Motor neuron (in vitro differentiated cells): ENCODE measurements around the gene PTPRN. TPM values are rescaled to one million over a fixed set of nuclear protein-coding genes. Genes with fewer than 3 reads are reported as not detected.

Source experiments
- ATAC-seq, 8 experiments: fragments of 200-7000 bp; cut with Tn5 transposase; replicated peaks in 6 of 8; 2 replicates each; pipeline ENCODE4 v1.8.0; 2021; ENCODE audit warnings: mild to moderate bottlenecking in 8 of 8, moderate library complexity in 8 of 8
- H3K27ac ChIP-seq, 2 donors: fragments of 250-450 bp; sonication (Bioruptor Pico); 2 replicates each; pipeline ENCODE4 v1.9.0; 2021; ENCODE audit warnings: antibody characterized with exemption in 2 of 2, mild to moderate bottlenecking in 2 of 2, moderate library complexity in 1 of 2
- H3K4me1 ChIP-seq, 2 donors: fragments of 250-450 bp; sonication (Bioruptor Pico); replicated peaks in 1 of 2; 2 replicates each; pipeline ENCODE4 v1.6.1; 2021; ENCODE audit warnings: antibody characterized with exemption in 2 of 2, mild to moderate bottlenecking in 2 of 2, moderate library complexity in 1 of 2
- H3K4me3 ChIP-seq, 5 donors: fragments of 250-450 bp; sonication (Bioruptor Pico); 2 replicates each; pipeline ENCODE4 v1.9.0; 2021; ENCODE audit warnings: antibody characterized with exemption in 5 of 5, mild to moderate bottlenecking in 5 of 5, moderate library complexity in 4 of 5
- WGBS, 10 experiments: fragments of 450-650 bp; shearing (Covaris generic); methylation state at CpG; one replicate each; pipeline ENCODE4 v1.0.0; 2022; 5-methylcytosine and 5-hydroxymethylcytosine counted together
- in situ Hi-C, 9 experiments: fragments of 400-800 bp; cut with MboI; loops; one replicate each; pipeline ENCODE4 v1.15.0; 2021; ENCODE audit warnings: low sequenced_read_pairs in 9 of 9, low pct_unique_long_range_greater_than_20kb in 2 of 9; ENCODE audit not compliant: unreplicated experiment in 9 of 9
- total RNA-seq, 8 experiments: library from RNA; unstranded; fragments of 300-600 nt; gene quantifications; 2 replicates each; pipeline versions ENCODE4 v1.2.3 to v1.2.4, GENCODE V29; 2022

Gene PTPRN
- total RNA-seq, 8 experiments from 2014 or later = 0.92 to 159 (median 15.3) TPM

GRCh38 chr2:219280651-219281050 is 28.6 kb downstream of the PTPRN start:
- H3K4me1 ChIP-seq = peaks cover 14 to 20% of the 10 kb centered on the region in 2 donors
- no peak overlapping the region for H3K27ac ChIP-seq
- WGBS, 10 experiments = 83 to 100% (median 100%) methylated on average over 1 to 2 of the region's 4 CpGs; no CpG with 5 or more reads in 5 of the 10 experiments
- H3K4me3 ChIP-seq = peak overlapping the region in 2 of 5 donors; percentile 64 to 84
- in situ Hi-C loops = no loop called here
- no peak for ATAC-seq

GRCh38 chr2:219279916-219280516 is 29.2 kb downstream of the PTPRN start:
- Histone ChIP-seq H3K4me1 (peaks cover 14 to 18% of the 10 kb centered on the region in 2 donors), H3K27ac (peak overlapping the region; percentile 90 to 94), H3K4me3 (peak overlapping the region; percentile 44 to 84 (median 64))
- in situ Hi-C loops = no loop called here
- WGBS, 10 experiments = 41 to 69% (median 60%) methylated on average over 2 to 4 of the region's 12 CpGs; no CpG with 5 or more reads in 6 of the 10 experiments
- no peak for ATAC-seq

- in situ Hi-C loops = no loop called here
- peak within 1 kb of the TSS; percentile 90 to 94 for H3K27ac ChIP-seq
- ATAC-seq = peak; percentile 85 to 94 (median 87)
- peaks cover 14 to 19% of the 10 kb centered on the region in 2 donors for H3K4me1 ChIP-seq
- peak within 1 kb of the TSS; percentile 44 to 84 (median 64) for H3K4me3 ChIP-seq
- 0% methylated on average over 2 to 3 of the region's 65 CpGs; no CpG with 5 or more reads in 8 of the 10 experiments for WGBS, 10 experiments
Observed at GRCh38 chr2:219279151-219279915, 29.9 kb downstream of the PTPRN start, which contains the start of gene DNAJB2. Gene DNAJB2 (plus strand): TSS chr2:219279366. CDS start chr2:219279834, 468 bp downstream.

GRCh38 chr2:219278655-219279150 is 30.5 kb downstream of the PTPRN start:
- in situ Hi-C loops = no loop called here
- H3K4me3 ChIP-seq = peak overlapping the region; percentile 16 to 84 (median 64)
- WGBS, 10 experiments = 10 to 54% (median 33%) methylated on average over 1 to 6 of the region's 9 CpGs; no CpG with 5 or more reads in 4 of the 10 experiments
- no peak for ATAC-seq
- peaks cover 14 to 21% of the 10 kb centered on the region in 2 donors for H3K4me1 ChIP-seq
- peak overlapping the region; percentile 77 to 90 for H3K27ac ChIP-seq

GRCh38 chr2:219277703-219278654 is 31.2 kb downstream of the PTPRN start:
- Histone ChIP-seq H3K4me3 (peak overlapping the region in 2 of 5 donors; percentile 16 to 64), H3K27ac (peak overlapping the region; percentile 77 to 90), H3K4me1 (peaks cover 14 to 21% of the 10 kb centered on the region in 2 donors)
- peak in 2 of 8 experiments; percentile 0 to 20 for ATAC-seq
- 0 to 56% (median 32%) methylated on average over 1 to 18 of the region's 25 CpGs; no CpG with 5 or more reads in 2 of the 10 experiments for WGBS, 10 experiments
- in situ Hi-C loops = no loop called here

GRCh38 chr2:219274361-219274921 is 34.8 kb downstream of the PTPRN start:
- peak in 4 of 8 experiments; percentile 7 to 12 (median 10) for ATAC-seq
- H3K4me3 ChIP-seq = no peak overlapping the region
- H3K4me1 ChIP-seq = peaks cover 10 to 14% of the 10 kb centered on the region in 2 donors
- in situ Hi-C loops = no loop called here
- H3K27ac ChIP-seq = no peak overlapping the region
- WGBS, 10 experiments = 0 to 74% (median 0%) methylated on average over 1 to 3 of the region's 6 CpGs; no CpG with 5 or more reads in 1 of the 10 experiments

GRCh38 chr2:219273937-219274336 is 35.3 kb downstream of the PTPRN start:
- 40% methylated on average over 1 of the region's 3 CpGs; no CpG with 5 or more reads in 9 of the 10 experiments for WGBS, 10 experiments
- Histone ChIP-seq H3K4me1 (peaks cover 10 to 14% of the 10 kb centered on the region in 2 donors), H3K27ac (no peak overlapping the region), H3K4me3 (no peak overlapping the region)
- no peak for ATAC-seq
- in situ Hi-C loops = no loop called here

- Histone ChIP-seq H3K4me1 (peaks cover 3 to 6% of the 10 kb centered on the region in 2 donors), H3K4me3 (no peak overlapping the region), H3K27ac (no peak overlapping the region)
- in situ Hi-C loops = no loop called here
- no peak for ATAC-seq
- WGBS, 10 experiments = 0 to 100% (median 60%) methylated on average over 1 to 2 of the region's 2 CpGs; no CpG with 5 or more reads in 6 of the 10 experiments
Observed at GRCh38 chr2:219272995-219273394, 36.2 kb downstream of the PTPRN start.

GRCh38 chr2:219272356-219272755 is 36.8 kb downstream of the PTPRN start:
- Histone ChIP-seq H3K27ac (no peak overlapping the region), H3K4me1 (peaks cover 0 to 4% of the 10 kb centered on the region in 2 donors), H3K4me3 (no peak overlapping the region)
- in situ Hi-C loops = no loop called here
- ATAC-seq = no peak
- 25 to 90% (median 48%) methylated on average over 2 to 3 of the region's 4 CpGs; no CpG with 5 or more reads in 5 of the 10 experiments for WGBS, 10 experiments

GRCh38 chr2:219271021-219271420 is 38.2 kb downstream of the PTPRN start:
- in situ Hi-C loops = no loop called here
- H3K4me1 ChIP-seq = peaks cover 0 to 4% of the 10 kb centered on the region in 2 donors
- 80% methylated on average over 2 of the region's 2 CpGs; no CpG with 5 or more reads in 9 of the 10 experiments for WGBS, 10 experiments
- no peak overlapping the region for H3K27ac ChIP-seq
- ATAC-seq = no peak
- H3K4me3 ChIP-seq = no peak overlapping the region

- 40 to 100% (median 50%) methylated on average over 1 of the region's 5 CpGs; no CpG with 5 or more reads in 7 of the 10 experiments for whole genome bisulfite sequencing, 10 experiments
Observed at GRCh38 chr2:219270055-219270372, 39.2 kb downstream of the PTPRN start.

More at GRCh38 chr2:219270055-219270372, 39.2 kb downstream of the PTPRN start:
- Histone ChIP-seq H3K4me1 (peaks cover 0 to 4% of the 10 kb centered on the region in 2 donors), H3K27ac (no peak overlapping the region), H3K4me3 (no peak overlapping the region)
- in situ Hi-C loops = no loop called here
- ATAC-seq = no peak
